ENCODE data around the gene NPHP1. TPM values are rescaled to one million over a fixed set of nuclear protein-coding genes. Genes with fewer than 3 reads are reported as not detected.

NPHP1 gene
- total and polyA plus RNA-seq, 2 donors (not counting 3 experiments of a cell fraction or from before 2014, with no cell fraction given) = 2.3 to 5.9 TPM

- Histone ChIP-seq H3K36me3 (ENCODE audit: control insufficient read depth in 2 of 2, extremely low read depth in 1 of 2, insufficient read depth in 2 of 2, low read length in 2 of 2) (no peaks in the 10 kb centered on the region), H3K4me1 (ENCODE audit: control insufficient read depth, extremely low read depth, insufficient read depth, low read length) (no peaks in the 10 kb centered on the region), H3K79me2 (ENCODE audit: control insufficient read depth, insufficient read depth, low read length) (no peaks in the 10 kb centered on the region), H2AFZ (ENCODE audit: low read depth, low read length) (no peak overlapping the region), H3K9ac (replicated peaks; ENCODE audit: extremely low read depth, insufficient read depth, low read length) (no peak overlapping the region), H3K9me1 (replicated peaks; ENCODE audit: control insufficient read depth, extremely low read depth, insufficient read depth, low read length) (no peaks in the 10 kb centered on the region), H3K27ac (ENCODE audit: insufficient read depth, low read depth, low read length) (no peak overlapping the region), H3K27me3 (ENCODE audit: control insufficient read depth in 2 of 2, insufficient read depth in 2 of 2, low read length in 2 of 2) (no peaks in the 10 kb centered on the region), H3K4me2 (ENCODE audit: insufficient read depth, low read length) (no peak overlapping the region), H3K4me3 (replicated peaks in 1 of 3; ENCODE audit: insufficient read depth in 1 of 3, low read depth in 1 of 3, low read length in 3 of 3) (no peak overlapping the region), H3K9me3 (replicated peaks; ENCODE audit: control insufficient read depth, insufficient read depth, low read length) (no peaks in the 10 kb centered on the region), H4K20me1 (replicated peaks; ENCODE audit: control insufficient read depth, extremely low read depth, insufficient read depth, low read length) (no peaks in the 10 kb centered on the region)
- POLR2A ChIA-PET = no interaction called here
- DNase-seq (ENCODE audit: low read depth, low spot score) (no peak), FAIRE-seq (no peak)
- dilution Hi-C loops (cut with MboI; ENCODE audit: extremely low pct_ligation_motif_present, low sequenced_read_pairs) = no loop called here
- intact Hi-C loops (cut with micrococcal nuclease) = loop anchor here (1.0 kb wide), 1 partner anchor 16 kb away; no protein-coding TSS in a partner anchor
- no peak for TF ChIP-seq POLR2AphosphoS5 (IDR thresholded peaks at IDR 0.05; ENCODE audit: insufficient read depth, low read depth, low read length)
- no peak for TF ChIP-seq CTCF (IDR thresholded peaks at IDR 0.05; ENCODE audit: extremely low read depth in 1 of 2, insufficient read depth in 1 of 2, low read depth in 1 of 2, low read length in 2 of 2)
- no peak for TF ChIP-seq MYC (IDR thresholded peaks at IDR 0.05; ENCODE audit: low read depth, low read length)
- no peak for TF ChIP-seq POLR2A (IDR thresholded peaks at IDR 0.05; ENCODE audit: low read depth, low read length)
- no peak for TF ChIP-seq GATA2 (IDR thresholded peaks at IDR 0.05; ENCODE audit: insufficient read depth, insufficient read length, low read depth, low read length)
- no peak for TF ChIP-seq JUN (IDR thresholded peaks at IDR 0.05; ENCODE audit: borderline replicate concordance, insufficient read depth, insufficient read length, low read depth)
- CTCF ChIA-PET = interaction anchor here (1.0 to 2.6 kb wide), 4 partner anchors 16 to 24 kb away, joined by 3 to 10 read pairs (median 5); partner anchors contain the start of gene MALL
- BruUV-seq (replicated peaks) = no TSS peak
Observed at GRCh38 chr2:110140401-110140800, 64.4 kb downstream of the NPHP1 start.

- H3K79me2 ChIP-seq (ENCODE audit: control insufficient read depth, insufficient read depth, low read length) = no peaks in the 10 kb centered on the region
- intact Hi-C loops (cut with micrococcal nuclease) = no loop called here
- H3K9ac ChIP-seq (replicated peaks; ENCODE audit: extremely low read depth, insufficient read depth, low read length) = no peak overlapping the region
- no peaks in the 10 kb centered on the region for H4K20me1 ChIP-seq (replicated peaks; ENCODE audit: control insufficient read depth, extremely low read depth, insufficient read depth, low read length)
- no peak overlapping the region for H2AFZ ChIP-seq (ENCODE audit: low read depth, low read length)
- H3K36me3 ChIP-seq (ENCODE audit: control insufficient read depth in 2 of 2, extremely low read depth in 1 of 2, insufficient read depth in 2 of 2, low read length in 2 of 2) = no peaks in the 10 kb centered on the region
- TF ChIP-seq POLR2A (IDR thresholded peaks at IDR 0.05; ENCODE audit: low read depth, low read length) = no peak
- H3K4me3 ChIP-seq (replicated peaks in 1 of 3; ENCODE audit: insufficient read depth in 1 of 3, low read depth in 1 of 3, low read length in 3 of 3) = no peak overlapping the region
- no peaks in the 10 kb centered on the region for H3K4me1 ChIP-seq (ENCODE audit: control insufficient read depth, extremely low read depth, insufficient read depth, low read length)
- DNase-seq (ENCODE audit: low read depth, low spot score) (no peak), FAIRE-seq (no peak)
- no peak overlapping the region for H3K4me2 ChIP-seq (ENCODE audit: insufficient read depth, low read length)
- no TSS peak for BruUV-seq (replicated peaks)
- no peaks in the 10 kb centered on the region for H3K9me3 ChIP-seq (replicated peaks; ENCODE audit: control insufficient read depth, insufficient read depth, low read length)
- no peaks in the 10 kb centered on the region for H3K27me3 ChIP-seq (ENCODE audit: control insufficient read depth in 2 of 2, insufficient read depth in 2 of 2, low read length in 2 of 2)
- ChIA-PET POLR2A (no interaction called here), CTCF (interaction anchor here (1.0 kb wide), 1 partner anchor 18 kb away, joined by 3 read pairs; the partner anchor contains the start of gene MALL)
- dilution Hi-C loops (cut with MboI; ENCODE audit: extremely low pct_ligation_motif_present, low sequenced_read_pairs) = no loop called here
- no peaks in the 10 kb centered on the region for H3K9me1 ChIP-seq (replicated peaks; ENCODE audit: control insufficient read depth, extremely low read depth, insufficient read depth, low read length)
- no peak overlapping the region for H3K27ac ChIP-seq (ENCODE audit: insufficient read depth, low read depth, low read length)
Observed at GRCh38 chr2:110134025-110134424, 70.8 kb downstream of the NPHP1 start.
